GM18519 (cell line): ENCODE results near the gene MAST2.
"Not testable (repeated sequence)": the region's sequence is repeated elsewhere in the genome, so short reads cannot be mapped to it uniquely, and the experiment has no call there.

Source experiments
- ATAC-seq: cut with Tn5 transposase; IDR thresholded peaks from one replicate; pipeline ENCODE4 v1.9.1; 2021; ENCODE audit warnings: mild to moderate bottlenecking, moderate library complexity; ENCODE audit not compliant: unreplicated experiment, low FRiP score

Gene MAST2

GRCh38 chr1:45803299-45803780 is at the start of gene MAST2:
MAST2 (plus strand) TSS chr1:45803612; CDS start chr1:45803896, 284 bp downstream.
- ATAC-seq = peak; percentile 74

GRCh38 chr1:45755697-45756096 is 47.7 kb upstream of the MAST2 start:
- ATAC-seq = no peak

GRCh38 chr1:45762291-45762690 is 41.1 kb upstream of the MAST2 start:
- ATAC-seq = no peak

GRCh38 chr1:45765999-45766792 is 37.2 kb upstream of the MAST2 start:
- ATAC-seq = no peak

- ATAC-seq = no peak
These were observed 36.4 kb upstream of the MAST2 start for GRCh38 chr1:45767035-45767434.

GRCh38 chr1:45769261-45769932 is 34.0 kb upstream of the MAST2 start:
- ATAC-seq = no peak

- no peak for ATAC-seq
These were observed 30.4 kb upstream of the MAST2 start for GRCh38 chr1:45772971-45773370.

GRCh38 chr1:45775794-45776193 is 27.6 kb upstream of the MAST2 start:
- no peak for ATAC-seq

GRCh38 chr1:45785583-45785982 is 17.8 kb upstream of the MAST2 start:
- no peak for ATAC-seq

GRCh38 chr1:45787905-45788304 is 15.5 kb upstream of the MAST2 start:
- no peak for ATAC-seq

GRCh38 chr1:45789601-45790000 is 13.8 kb upstream of the MAST2 start:
- ATAC-seq = no peak

- no peak for ATAC-seq
These were observed 10.7 kb upstream of the MAST2 start for GRCh38 chr1:45792744-45793143.

GRCh38 chr1:45793942-45794604 is 9.3 kb upstream of the MAST2 start:
- ATAC-seq = no peak

GRCh38 chr1:45796381-45796780 is 7.0 kb upstream of the MAST2 start:
- ATAC-seq = no peak

- no peak for ATAC-seq
These were observed 6.5 kb upstream of the MAST2 start for GRCh38 chr1:45796946-45797345.

- ATAC-seq = no peak
These were observed 2.5 kb upstream of the MAST2 start for GRCh38 chr1:45800899-45801298.

- ATAC-seq = no peak
These were observed 791 bp upstream of the MAST2 start for GRCh38 chr1:45802343-45803298.

- ATAC-seq = not testable (repeated sequence)
These were observed 613 bp downstream of the MAST2 start for GRCh38 chr1:45803781-45804668.

- ATAC-seq = no peak
These were observed 1.2 kb downstream of the MAST2 start for GRCh38 chr1:45804669-45804969.
